Prostate gland (tissue), 2 donors: ENCODE measurements around the gene SSB. TPM values are rescaled to one million over a fixed set of nuclear protein-coding genes. Genes with fewer than 3 reads are reported as not detected.

Experiments
- DNase-seq: peaks from one replicate; pipeline ENCODE4 v3.0.0-alpha.2; 2019; ENCODE audit warnings: low spot score
- H3K27ac ChIP-seq, 2 donors: fragments of 200-600 bp; sonication (generic); 2 replicates each; pipeline ENCODE4 v1.5.1; 2017 to 2019
- H3K27me3 ChIP-seq: fragments of 200-600 bp; sonication (generic); replicated peaks from 2 replicates; pipeline ENCODE4 v1.5.1; 2019; ENCODE audit not compliant: insufficient read depth
- H3K36me3 ChIP-seq, 2 donors: fragments of 200-600 bp; sonication (generic); 1 replicate in 1 of 2; 2 replicates in 1 of 2; pipeline versions ENCODE4 v1.5.1 to v1.8.1; 2017 to 2019
- H3K4me1 ChIP-seq: fragments of 200-600 bp; sonication (generic); replicated peaks from 2 replicates; pipeline ENCODE4 v1.5.1; 2019
- H3K4me3 ChIP-seq, 2 donors: fragments of 200-600 bp; sonication (generic); 2 replicates each; pipeline ENCODE4 v1.5.1; 2017 to 2019
- H3K9me3 ChIP-seq: fragments of 200-600 bp; sonication (generic); 2 replicates; pipeline ENCODE4 v1.5.1; 2017
- POLR2A ChIP-seq: fragments of 450-650 bp; IDR thresholded peaks from one replicate; pipeline ENCODE4 v1.6.1; 2016; ENCODE audit warnings: antibody characterized with exemption, mild to moderate bottlenecking
- POLR2AphosphoS5 ChIP-seq: sonication (generic); formaldehyde crosslinking; IDR thresholded peaks from one replicate; pipeline ENCODE4 v1.6.1; 2017; ENCODE audit warnings: antibody characterized with exemption
- WGBS: methylation state at CpG from one replicate; pipeline ENCODE4 v1.1.5; 2018; 5-methylcytosine and 5-hydroxymethylcytosine counted together
- intact Hi-C: fragments of 100-400 bp; cut with DNase I; formaldehyde crosslinking; loops from one replicate; pipeline ENCODE4 v1.14.2; 2022
- total RNA-seq, 2 donors: library from RNA; depleted of rRNA; stranded (reverse); fragments of >200 nt; gene quantifications; one replicate each; pipeline ENCODE4 v1.1.0, GENCODE V29; 2016
- TF ChIP-seq, protein P1 (sequence below), 4 experiments: fragments of 200-600 bp in 2 of 4; fragments of 450-650 bp in 2 of 4; sonication (generic) in 2 of 4; IDR thresholded peaks; 1 replicate in 3 of 4; 2 replicates in 1 of 4; pipeline ENCODE4 v1.5.1; 2016 to 2019; ENCODE audit warnings: antibody characterized with exemption in 4 of 4, mild to moderate bottlenecking in 2 of 4, moderate library complexity in 2 of 4

The SSB gene
- total RNA-seq, 2 donors from 2014 or later: 48.0 to 48.9 TPM

DNA sequence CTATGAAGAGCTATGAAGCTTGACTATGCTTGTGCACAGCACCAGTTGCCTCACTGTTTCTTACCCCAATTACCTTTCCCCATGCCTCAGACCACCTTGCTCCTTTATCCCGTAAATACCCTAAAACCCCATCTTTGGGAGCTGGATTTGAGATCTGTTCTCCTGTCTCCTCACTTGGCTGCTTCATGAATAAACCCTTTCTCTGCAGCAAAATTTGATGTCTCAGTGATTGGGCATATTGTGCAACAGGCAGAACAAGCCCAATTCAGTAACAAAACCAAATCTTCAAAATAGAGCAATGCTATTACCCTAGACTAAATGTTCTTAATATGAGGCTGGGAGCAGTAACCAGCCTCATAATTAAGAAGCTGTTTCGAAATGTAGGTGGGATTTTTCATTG, 3.5 kb upstream of the SSB start:
- no peaks in the 10 kb centered on the region for H3K36me3 ChIP-seq

DNA sequence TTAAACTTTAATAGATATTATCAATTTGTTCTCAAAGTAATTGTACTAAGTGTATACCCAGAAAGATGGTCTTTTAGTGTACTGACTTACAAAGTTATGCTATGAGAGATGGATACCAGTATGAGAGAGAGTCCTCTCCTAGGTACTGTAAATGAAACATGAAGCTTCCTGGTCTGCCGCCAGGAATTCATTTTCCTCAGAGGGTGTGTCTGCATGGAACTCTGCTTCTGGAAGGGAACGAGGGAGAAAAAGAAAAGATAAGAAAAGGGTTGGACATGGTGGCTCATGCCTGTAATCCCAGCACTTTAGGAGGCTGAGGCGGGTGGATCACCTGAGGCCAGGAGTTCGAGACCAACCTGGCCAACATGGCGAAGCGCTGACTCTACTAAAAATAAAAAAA, 2.2 kb upstream of the SSB start:
- H3K4me1 ChIP-seq: no peaks in the 10 kb centered on the region
- no peak overlapping the region for H3K4me3 ChIP-seq
- H3K27me3 ChIP-seq: no peaks in the 10 kb centered on the region
- WGBS: 84% methylated on average over 6 of the region's 6 CpGs
- H3K27ac ChIP-seq: no peak overlapping the region
- H3K9me3 ChIP-seq: no peaks in the 10 kb centered on the region
- H3K36me3 ChIP-seq: no peaks in the 10 kb centered on the region
- TF ChIP-seq POLR2AphosphoS5 (no peak), POLR2A (no peak)
- TF ChIP-seq, protein P1, sequence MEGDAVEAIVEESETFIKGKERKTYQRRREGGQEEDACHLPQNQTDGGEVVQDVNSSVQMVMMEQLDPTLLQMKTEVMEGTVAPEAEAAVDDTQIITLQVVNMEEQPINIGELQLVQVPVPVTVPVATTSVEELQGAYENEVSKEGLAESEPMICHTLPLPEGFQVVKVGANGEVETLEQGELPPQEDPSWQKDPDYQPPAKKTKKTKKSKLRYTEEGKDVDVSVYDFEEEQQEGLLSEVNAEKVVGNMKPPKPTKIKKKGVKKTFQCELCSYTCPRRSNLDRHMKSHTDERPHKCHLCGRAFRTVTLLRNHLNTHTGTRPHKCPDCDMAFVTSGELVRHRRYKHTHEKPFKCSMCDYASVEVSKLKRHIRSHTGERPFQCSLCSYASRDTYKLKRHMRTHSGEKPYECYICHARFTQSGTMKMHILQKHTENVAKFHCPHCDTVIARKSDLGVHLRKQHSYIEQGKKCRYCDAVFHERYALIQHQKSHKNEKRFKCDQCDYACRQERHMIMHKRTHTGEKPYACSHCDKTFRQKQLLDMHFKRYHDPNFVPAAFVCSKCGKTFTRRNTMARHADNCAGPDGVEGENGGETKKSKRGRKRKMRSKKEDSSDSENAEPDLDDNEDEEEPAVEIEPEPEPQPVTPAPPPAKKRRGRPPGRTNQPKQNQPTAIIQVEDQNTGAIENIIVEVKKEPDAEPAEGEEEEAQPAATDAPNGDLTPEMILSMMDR (IDR thresholded peaks at IDR 0.05): no peak
- intact Hi-C loops: no loop called here
- no peak for DNase-seq

More for the DNA sequence above, 3.5 kb upstream of the SSB start:
- no peak for DNase-seq
- Histone ChIP-seq H3K4me1 (no peaks in the 10 kb centered on the region), H3K4me3 (no peak overlapping the region), H3K9me3 (no peaks in the 10 kb centered on the region), H3K27me3 (no peaks in the 10 kb centered on the region), H3K27ac (no peak overlapping the region)
- no peak for TF ChIP-seq POLR2AphosphoS5
- TF ChIP-seq POLR2A: no peak
- TF ChIP-seq, protein P1 (IDR thresholded peaks at IDR 0.05): no peak
- intact Hi-C loops: no loop called here
- WGBS: 96% methylated on average over 2 of the region's 2 CpGs

DNA sequence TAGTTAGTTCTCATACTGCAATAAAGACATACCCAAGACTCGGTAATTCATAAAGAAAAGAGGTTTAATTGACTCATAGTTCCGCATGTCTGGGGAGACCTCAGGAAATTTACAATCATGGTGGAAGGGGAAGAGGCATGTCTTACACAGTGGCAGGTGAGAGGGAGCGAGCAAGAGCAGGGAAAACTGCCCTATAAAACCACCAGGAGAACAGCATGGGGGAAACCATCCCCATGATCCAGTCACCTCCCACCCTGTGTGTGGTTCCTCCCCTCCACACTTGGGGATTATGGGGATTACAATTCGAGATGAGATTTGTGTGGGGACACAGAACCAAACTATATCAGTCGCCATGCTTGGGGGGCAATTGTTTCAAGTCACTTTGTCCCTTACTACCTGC, 1.1 kb upstream of the SSB start:
- intact Hi-C loops: no loop called here
- H3K4me1 ChIP-seq: no peaks in the 10 kb centered on the region
- no peak for DNase-seq
- no peak overlapping the region for H3K4me3 ChIP-seq
- TF ChIP-seq, protein P1 (IDR thresholded peaks at IDR 0.05): no peak
- no peak for TF ChIP-seq POLR2AphosphoS5
- TF ChIP-seq POLR2A: no peak
- H3K27me3 ChIP-seq: no peaks in the 10 kb centered on the region
- 88% methylated on average over 5 of the region's 5 CpGs for WGBS
- H3K36me3 ChIP-seq: no peaks in the 10 kb centered on the region
- no peak overlapping the region for H3K27ac ChIP-seq
- H3K9me3 ChIP-seq: no peaks in the 10 kb centered on the region

DNA sequence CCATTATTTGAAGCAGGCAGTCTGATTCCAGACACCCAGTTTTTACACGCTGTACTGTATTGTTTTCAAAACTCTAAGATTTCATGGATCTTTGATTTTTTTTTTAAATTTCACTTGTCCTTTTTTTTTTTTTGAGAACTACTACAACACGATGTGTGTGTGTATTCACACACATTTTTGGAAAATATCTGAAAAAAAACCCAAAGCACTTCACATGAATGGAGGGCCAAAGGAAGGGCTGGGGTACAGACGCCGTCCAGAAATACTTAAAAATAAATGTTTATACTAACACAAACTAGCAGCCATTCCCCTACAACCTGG, 314 bp upstream of the SSB start:
- H3K27ac ChIP-seq: peak overlapping the region; percentile 85 to 89
- no peak for DNase-seq
- TF ChIP-seq POLR2AphosphoS5: no peak
- no peak for TF ChIP-seq POLR2A
- TF ChIP-seq, protein P1 (IDR thresholded peaks at IDR 0.05): no peak
- H3K36me3 ChIP-seq: no peaks in the 10 kb centered on the region
- 8% methylated on average over 4 of the region's 4 CpGs for WGBS
- no peaks in the 10 kb centered on the region for H3K9me3 ChIP-seq
- H3K27me3 ChIP-seq: no peaks in the 10 kb centered on the region
- H3K4me3 ChIP-seq: peak overlapping the region; percentile 76 to 91
- no peaks in the 10 kb centered on the region for H3K4me1 ChIP-seq
- intact Hi-C loops: no loop called here

DNA sequence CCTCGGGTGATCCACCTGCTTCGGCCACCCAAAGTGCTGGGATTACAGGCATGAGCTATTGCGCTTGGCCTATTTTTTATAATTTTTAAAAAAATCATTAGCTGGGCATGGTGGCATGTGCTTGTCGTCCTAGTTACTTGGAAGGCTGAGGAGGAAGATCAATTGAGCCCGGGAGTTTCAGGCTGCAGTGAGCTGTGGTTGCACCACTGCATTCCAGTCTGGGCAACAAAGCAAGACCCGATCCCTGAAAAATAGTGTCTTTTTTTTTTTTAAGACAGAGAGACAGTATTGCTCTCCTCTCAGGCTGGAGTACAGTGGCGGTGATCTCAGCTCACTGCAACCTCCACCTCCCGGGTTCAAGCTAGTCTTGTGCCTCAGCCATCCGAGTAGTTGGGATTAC, 4.8 kb downstream of the SSB start:
- no peak for DNase-seq
- no peaks in the 10 kb centered on the region for H3K4me1 ChIP-seq
- H3K4me3 ChIP-seq: no peak overlapping the region
- 88% methylated on average over 9 of the region's 9 CpGs for WGBS
- TF ChIP-seq, protein P1 (IDR thresholded peaks at IDR 0.05): no peak
- no peak for TF ChIP-seq POLR2AphosphoS5
- TF ChIP-seq POLR2A: no peak
- intact Hi-C loops: no loop called here
- no peaks in the 10 kb centered on the region for H3K27me3 ChIP-seq
- H3K36me3 ChIP-seq: no peaks in the 10 kb centered on the region
- H3K9me3 ChIP-seq: no peaks in the 10 kb centered on the region
- H3K27ac ChIP-seq: no peak overlapping the region
